ENCODE data around the gene ASZ1. TPM values are rescaled to one million over a fixed set of nuclear protein-coding genes. Genes with fewer than 3 reads are reported as not detected.

ASZ1 gene
- total RNA-seq, 1 donor from 2014 or later: not detected

- DNase-seq (ENCODE audit: low read depth): peak; percentile 56
Observed at GRCh38 chr7:117402109-117402508, 25.2 kb downstream of the ASZ1 start.

GRCh38 chr7:117401293-117402002 lies 25.8 kb downstream of the ASZ1 start:
- peak; percentile 13 for DNase-seq (ENCODE audit: low read depth)

GRCh38 chr7:117399820-117400422 lies 27.4 kb downstream of the ASZ1 start:
- DNase-seq (ENCODE audit: low read depth): peak; percentile 34

GRCh38 chr7:117395743-117396142 lies 31.6 kb downstream of the ASZ1 start:
- no peak for DNase-seq (ENCODE audit: low read depth)

GRCh38 chr7:117393781-117394180 lies 33.5 kb downstream of the ASZ1 start:
- peak; percentile 73 for DNase-seq (ENCODE audit: low read depth)

GRCh38 chr7:117389871-117390270 lies 37.4 kb downstream of the ASZ1 start:
- no peak for DNase-seq (ENCODE audit: low read depth)

- no peak for DNase-seq (ENCODE audit: low read depth)
Observed at GRCh38 chr7:117386110-117386706, 41.1 kb downstream of the ASZ1 start.

GRCh38 chr7:117385363-117386109 lies 41.8 kb downstream of the ASZ1 start:
- peak; percentile 61 for DNase-seq (ENCODE audit: low read depth)

GRCh38 chr7:117384688-117385362 lies 42.5 kb downstream of the ASZ1 start:
- no peak for DNase-seq (ENCODE audit: low read depth)

- DNase-seq (ENCODE audit: low read depth): peak; percentile 34
Observed at GRCh38 chr7:117383483-117384189, 43.7 kb downstream of the ASZ1 start.

GRCh38 chr7:117383046-117383445 lies 44.2 kb downstream of the ASZ1 start:
- DNase-seq (ENCODE audit: low read depth): no peak

- DNase-seq (ENCODE audit: low read depth): no peak
Observed at GRCh38 chr7:117381362-117381761, 45.9 kb downstream of the ASZ1 start.

- DNase-seq (ENCODE audit: low read depth): peak; percentile 8
Observed at GRCh38 chr7:117375380-117375779, 51.9 kb downstream of the ASZ1 start.

- no peak for DNase-seq (ENCODE audit: low read depth)
Observed at GRCh38 chr7:117372073-117372472, 55.2 kb downstream of the ASZ1 start.

- DNase-seq (ENCODE audit: low read depth): no peak
Observed at GRCh38 chr7:117364339-117365080, 62.8 kb downstream of the ASZ1 start.

GRCh38 chr7:117362294-117362888 lies 64.9 kb downstream of the ASZ1 start:
- DNase-seq (ENCODE audit: low read depth): no peak

GRCh38 chr7:117350027-117350426 lies 77.3 kb downstream of the ASZ1 start:
- no peak for DNase-seq (ENCODE audit: low read depth)

GRCh38 chr7:117349570-117349969 lies 77.7 kb downstream of the ASZ1 start:
- DNase-seq (ENCODE audit: low read depth): no peak

- no peak for DNase-seq (ENCODE audit: low read depth)
Observed at GRCh38 chr7:117347962-117348672, 79.2 kb downstream of the ASZ1 start.
